GM19463 (cell line): ENCODE data around the gene SLC38A1.
A peak's percentile ranks its signal among the peaks of the same experiment; 100 is the strongest.

Experiments used
- ATAC-seq: cut with Tn5 transposase; IDR thresholded peaks from one replicate; pipeline ENCODE4 v1.9.1; 2021; ENCODE audit warnings: mild to moderate bottlenecking, moderate library complexity; ENCODE audit not compliant: unreplicated experiment

SLC38A1 gene

DNA sequence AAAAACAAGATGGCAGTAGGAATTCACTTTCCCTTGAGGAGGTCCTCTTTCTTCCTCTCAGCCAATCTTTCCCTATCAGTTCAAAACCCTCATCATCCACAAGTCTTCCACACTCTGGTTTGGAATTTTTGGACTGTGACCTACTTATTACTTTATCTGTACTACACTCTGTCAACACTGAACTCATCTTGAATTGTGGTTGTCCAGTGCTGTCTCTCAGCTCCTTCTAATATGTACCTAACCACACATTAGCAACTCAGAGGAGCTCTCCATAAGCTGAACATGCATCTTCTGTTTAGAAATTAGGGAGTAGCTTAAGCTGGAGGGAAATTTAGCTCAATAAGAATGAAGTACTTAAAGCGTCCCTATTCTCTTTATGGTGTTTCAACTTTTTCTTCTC lies 34.8 kb downstream of the SLC38A1 start:
- ATAC-seq = no peak

DNA sequence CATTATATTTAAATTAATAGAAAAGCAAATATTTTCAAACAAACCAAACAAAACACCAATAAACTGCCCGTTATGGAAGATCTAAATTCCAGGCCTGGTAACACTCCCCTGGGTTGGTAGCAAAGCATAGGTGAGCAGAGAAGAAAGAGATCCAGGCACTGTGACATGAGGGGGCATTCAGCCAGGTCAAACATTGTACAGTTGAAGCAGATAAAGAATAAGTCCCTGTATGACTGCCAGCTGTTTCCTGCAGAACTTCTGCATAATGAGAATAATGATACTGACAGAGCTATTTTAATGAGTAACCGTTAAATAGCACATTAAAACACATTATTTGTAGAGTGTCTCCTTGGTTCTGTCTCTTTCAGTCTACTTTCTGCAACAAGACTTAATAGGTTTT lies 35.4 kb downstream of the SLC38A1 start:
- no peak for ATAC-seq

DNA sequence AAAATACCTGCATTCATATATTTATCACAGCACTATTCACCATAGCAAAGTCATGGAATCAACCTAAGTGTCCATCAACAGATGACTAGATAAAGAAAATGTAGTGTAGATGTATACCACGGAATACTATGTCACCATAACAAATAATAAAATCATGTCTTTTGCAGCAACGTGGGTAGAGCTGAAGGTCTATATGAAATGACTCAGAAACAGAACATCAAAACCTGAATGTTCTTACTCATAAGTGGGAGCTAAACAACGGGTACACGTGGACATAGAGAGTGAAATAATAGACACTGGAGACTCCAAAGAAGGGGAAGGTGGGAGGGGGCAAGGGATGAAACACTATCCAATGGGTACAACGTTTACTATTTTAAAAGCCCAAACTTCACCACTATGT lies 37.9 kb downstream of the SLC38A1 start:
- ATAC-seq = no peak

DNA sequence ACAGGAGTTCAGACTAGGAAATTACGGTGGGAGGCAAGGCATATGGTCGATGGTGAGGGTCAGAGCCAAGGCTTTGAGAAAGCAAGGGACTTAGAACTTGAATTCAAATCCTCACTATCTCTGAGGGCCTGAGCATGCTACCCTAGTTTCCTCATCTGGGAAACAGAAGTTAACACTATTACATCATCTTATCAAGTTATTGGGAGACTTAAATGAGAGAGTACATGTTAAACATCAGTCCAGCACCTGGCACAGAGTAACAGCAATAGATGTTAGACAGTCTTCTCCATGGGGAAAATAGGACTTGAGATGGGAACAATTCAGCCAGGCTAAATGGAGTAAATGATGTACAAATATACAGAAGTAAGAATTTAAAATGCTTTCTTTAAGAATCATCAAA lies 38.5 kb downstream of the SLC38A1 start:
- no peak for ATAC-seq

DNA sequence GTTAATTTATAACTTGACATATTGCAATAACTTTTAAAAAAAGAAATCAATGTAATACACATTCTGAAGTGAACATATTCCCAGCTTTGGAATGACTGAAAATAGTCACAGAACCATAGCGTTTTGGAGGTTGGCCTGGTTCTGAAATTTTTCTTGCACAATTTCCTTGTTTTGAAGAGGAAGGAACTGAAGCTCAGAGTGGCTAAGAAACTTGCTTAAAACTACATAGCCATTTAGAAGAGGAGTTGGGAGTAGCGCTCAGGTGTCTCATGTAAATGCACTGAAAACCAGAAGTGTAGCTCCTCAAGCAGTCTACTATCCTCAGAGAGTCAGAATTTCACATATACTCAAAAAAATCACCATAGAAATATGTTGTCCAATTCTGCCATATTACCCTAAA lies 41.2 kb downstream of the SLC38A1 start:
- no peak for ATAC-seq

DNA sequence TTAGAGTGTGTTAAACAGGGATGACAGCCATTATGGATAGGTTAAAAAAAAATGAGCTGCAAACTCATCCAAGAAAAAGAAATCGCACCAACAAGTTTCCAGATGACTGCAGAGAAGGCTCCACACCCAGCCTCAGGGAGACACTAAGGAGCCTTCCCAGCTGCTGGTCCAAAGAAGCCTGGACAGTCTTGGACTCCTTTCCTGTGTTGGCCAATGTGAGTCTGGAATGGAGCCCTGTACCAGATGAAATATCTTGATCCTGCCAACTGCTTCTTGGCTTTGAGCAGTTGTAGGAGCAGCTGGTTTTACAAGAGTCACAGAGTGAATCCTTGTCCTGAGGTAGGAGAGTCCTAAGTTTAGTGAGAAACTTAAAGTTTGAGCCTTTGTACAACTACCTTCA lies 44.5 kb downstream of the SLC38A1 start:
- ATAC-seq = no peak

DNA sequence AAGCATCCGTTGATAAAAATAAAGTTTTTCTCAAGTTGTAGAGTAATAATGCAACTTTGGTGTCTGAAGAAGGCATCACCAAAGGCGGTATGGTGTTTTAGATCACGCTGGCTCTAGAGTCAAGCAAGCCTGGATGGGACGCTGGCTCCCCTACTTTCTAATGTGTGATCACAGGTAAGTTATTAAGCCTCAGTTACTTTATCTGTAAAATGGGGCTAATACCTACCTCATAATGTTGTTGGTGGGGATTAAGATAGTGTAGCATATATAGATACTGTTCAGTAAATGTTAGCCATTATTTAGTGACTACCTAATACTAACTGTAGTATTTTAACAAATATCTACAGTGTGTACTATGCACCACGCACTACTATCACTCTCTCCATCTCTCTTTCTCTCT lies 45.8 kb downstream of the SLC38A1 start:
- ATAC-seq = no peak

DNA sequence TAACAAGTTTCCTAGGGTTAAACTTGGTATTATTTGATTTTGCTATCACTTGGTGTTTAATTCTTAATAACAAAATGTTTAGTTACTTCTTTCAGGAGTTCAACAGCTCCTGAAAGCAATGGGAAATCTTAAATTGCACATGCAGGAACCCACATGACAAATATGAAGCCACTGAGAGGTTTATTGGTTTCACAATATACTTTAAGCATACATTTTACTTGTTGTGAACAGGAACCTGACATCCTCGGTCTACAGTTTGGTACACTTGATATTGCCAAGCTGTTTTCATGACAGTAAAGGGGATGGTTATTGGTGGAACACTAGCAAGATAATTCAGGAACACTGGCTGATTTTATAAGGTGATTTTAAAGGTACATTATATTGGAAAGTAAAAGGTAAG lies 46.2 kb downstream of the SLC38A1 start:
- no peak for ATAC-seq

DNA sequence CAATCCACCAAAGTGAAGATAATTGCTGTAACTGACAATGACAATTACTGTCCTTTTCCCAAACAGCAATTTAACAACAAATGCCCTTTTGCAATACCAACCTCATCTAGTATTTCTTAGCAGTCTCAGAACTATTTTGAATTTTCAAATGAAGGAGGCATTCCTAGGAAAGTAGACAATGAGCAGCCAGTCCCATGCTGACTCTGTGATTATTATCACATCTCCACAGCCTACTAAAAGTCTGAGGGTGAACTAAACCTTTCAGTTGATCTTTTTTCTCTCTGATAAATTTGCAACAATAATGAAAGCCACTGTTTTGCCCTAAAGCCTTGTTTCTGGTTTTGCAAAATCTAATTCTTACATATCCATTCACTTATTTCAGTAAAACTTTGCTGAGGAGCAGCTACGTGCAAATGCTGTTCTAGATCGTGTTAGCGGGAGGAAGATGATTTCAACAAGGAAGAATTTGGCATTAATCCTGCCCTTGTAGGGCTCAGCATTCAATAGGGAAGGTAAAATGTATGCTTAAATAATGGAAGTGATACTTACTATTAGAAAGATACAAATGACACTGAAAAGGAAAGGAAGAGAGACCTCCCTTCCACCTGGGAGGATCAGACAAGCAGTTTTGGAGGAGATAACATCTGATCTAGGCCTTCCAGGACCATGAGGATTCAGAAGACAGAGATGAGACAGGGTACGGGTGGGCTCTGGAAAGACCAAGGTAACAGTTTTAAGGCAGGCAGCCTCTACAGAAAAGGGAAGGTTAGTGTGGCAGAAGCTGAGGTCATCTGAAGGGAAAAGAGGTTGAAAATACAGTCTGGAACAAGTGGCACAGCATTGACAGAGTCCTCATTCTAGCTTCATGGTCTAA lies 47.4 kb downstream of the SLC38A1 start:
- no peak for ATAC-seq

DNA sequence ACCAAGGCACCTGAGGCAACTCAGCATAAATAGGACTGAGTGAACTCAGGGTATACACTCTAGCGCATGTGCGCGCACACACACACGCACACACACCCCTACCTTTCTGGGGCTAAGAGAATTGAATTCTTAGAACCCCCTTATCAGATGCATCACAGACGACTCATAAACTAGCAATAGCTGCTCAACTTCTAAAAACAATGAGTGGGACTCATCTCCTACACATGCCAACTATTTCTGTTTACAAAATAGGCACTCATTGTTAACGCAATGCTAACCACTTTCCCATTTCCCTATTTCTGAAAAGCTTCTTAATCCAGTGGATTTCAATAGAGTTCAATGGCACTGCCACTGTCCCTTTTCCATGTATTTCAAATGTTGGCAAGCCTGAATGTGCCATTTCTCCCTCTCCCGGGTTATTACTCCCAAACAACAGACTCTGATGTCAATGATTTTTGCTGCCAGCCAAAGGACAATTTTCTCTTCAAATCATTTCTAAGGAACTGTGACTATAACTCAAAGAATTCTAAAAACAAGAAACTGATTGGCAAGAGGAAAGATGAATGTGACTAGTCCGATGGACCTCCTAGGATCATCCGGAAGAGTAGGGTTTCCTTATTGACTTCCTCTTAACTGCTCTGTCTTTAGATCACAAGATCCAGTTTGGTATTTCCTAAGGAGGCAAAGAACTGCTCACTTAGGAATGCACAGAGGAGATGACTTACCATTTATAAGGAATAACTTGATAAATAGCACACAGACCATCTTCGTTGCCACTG lies 48.8 kb downstream of the SLC38A1 start:
- ATAC-seq = no peak

DNA sequence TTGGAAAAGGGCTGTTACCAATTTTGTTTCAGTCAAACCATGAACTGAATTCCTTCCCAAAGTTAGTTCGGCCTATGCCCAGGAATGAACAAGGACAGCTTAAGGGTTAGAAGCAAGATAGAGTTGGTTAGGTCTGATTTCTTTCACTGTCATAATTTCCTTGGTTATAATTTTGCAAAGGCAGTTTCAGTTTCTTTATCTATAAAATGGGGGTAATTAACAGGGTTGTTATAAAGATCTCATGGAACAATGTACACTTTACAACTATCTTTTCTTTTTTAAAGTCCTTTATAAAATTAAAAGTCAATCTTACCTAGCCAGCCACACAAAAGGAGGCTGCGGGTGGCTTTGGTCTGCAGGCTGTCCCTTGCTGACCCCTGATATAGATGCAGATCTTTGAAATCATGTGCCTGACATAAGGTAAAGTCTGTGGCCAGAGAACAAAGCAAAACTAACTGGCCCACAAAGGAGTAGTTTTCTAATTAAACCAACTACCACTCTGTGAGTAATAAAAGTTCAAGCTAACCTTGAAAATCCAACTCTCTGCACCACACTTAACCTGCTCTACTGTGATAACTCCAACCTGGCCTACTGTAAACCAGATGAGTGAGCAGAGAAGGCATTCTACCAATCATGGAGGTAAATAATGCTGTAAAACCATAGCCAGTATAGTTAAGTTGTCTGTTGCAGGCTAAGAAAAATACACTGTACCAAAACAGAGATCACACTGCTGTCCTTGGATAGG lies 49.5 kb downstream of the SLC38A1 start:
- no peak for ATAC-seq

DNA sequence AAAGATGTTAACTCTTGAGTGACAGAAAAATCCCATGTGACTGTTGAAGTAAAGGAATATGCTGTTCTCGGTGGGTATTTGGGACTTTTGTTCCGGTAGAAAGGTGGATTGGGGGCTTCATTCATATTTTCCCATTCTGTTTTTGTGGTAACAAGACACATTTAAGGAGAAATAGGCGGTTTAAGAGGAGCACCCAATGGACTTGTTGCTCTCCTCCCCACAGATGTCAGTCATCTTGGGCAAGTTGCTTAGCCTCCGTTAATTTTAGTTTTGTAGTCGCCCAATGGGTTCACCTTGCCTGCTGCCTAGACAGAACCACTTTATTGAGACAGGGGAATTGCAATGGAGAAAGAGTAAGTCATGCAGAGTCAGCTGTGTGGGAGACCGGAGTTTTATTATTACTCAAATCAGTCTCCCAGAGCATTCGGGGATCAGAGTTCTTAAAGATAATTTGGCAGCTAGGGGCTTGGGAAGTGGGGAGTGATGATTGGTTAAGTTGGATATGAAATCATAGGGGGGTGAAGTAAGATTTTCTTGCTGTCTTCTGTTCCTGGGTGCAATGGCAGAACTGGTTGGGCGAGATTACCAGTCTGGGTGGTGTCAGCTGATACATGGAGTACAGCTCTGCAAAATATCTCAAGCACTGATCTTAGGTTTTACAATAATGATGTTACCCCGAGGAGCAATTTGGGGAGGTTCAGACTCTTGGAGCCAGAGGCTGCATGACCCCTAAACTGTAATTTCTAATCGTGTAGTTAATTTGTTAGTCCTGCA lies 50.3 kb downstream of the SLC38A1 start:
- no peak for ATAC-seq

DNA sequence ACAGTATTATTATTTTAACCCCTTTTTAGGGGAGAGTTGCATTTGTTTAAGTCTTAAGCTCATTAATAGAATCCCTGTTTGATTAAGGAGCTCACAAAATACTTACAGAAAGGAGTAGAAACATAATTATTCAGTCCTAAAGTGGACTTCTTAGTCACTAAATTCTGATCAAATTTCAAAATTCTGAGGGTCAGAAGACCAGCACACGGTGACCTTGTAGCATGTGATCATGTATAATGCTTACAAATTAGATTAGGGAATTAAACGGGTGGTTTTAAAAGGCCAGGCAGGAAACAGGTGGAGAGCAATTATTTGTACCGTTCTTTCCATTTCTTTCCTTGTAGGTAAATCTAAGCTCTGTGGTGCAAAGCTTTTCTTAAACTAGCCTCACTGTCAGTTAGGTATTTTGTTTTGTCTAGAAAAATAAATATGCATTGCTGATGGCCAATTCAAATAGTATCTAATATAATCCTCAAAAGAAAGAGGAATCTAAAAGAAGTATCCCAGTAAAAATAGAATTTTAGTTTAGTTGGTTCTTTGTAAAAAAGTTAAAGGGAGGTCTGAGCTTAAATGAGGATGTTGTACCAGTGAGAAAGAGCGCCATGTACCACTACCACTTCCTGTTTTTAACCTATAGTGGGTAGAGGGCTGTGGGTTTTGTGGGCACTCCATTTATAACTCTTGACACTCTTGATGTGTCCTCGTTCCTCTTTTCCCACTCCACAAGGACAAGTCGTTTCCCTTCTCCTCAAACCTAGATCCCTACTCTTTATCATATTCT lies 51.1 kb downstream of the SLC38A1 start:
- peak; percentile 53 for ATAC-seq

DNA sequence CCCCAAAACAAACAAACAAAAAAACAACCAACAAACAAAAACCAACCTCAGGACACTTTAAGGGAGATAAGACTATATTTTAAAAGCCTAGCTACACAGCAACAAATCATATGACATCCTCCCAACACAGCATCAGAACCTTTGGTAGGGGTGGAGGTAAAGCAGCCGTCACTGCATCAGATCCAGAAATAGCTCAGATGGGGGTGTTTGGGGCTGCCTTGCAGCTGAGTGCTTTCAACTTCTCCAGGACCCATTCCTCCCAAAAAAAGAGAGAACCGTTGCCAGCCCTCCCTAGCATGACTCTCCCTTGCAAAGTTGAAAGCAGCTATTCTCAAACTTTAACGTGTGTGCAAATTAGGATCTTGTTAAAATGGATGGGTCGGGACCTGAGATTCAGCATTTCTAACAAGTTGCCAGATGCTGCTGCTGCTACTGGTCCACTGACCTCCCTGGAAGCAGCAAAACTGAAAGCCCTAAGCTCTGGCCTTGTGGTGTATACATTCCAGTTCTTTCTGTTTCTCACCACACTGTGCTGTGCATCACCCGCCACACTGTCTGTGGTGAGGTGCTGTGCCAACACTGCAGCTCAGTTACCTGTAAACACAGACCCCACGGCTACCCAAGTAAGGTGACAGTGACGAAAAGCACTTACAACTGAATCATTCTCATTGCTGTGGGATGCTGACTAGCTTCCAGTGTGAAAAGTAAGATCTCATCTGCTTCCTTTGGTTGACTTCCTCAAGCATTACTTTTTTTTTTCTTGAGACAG lies 54.0 kb downstream of the SLC38A1 start:
- ATAC-seq = peak; percentile 60

DNA sequence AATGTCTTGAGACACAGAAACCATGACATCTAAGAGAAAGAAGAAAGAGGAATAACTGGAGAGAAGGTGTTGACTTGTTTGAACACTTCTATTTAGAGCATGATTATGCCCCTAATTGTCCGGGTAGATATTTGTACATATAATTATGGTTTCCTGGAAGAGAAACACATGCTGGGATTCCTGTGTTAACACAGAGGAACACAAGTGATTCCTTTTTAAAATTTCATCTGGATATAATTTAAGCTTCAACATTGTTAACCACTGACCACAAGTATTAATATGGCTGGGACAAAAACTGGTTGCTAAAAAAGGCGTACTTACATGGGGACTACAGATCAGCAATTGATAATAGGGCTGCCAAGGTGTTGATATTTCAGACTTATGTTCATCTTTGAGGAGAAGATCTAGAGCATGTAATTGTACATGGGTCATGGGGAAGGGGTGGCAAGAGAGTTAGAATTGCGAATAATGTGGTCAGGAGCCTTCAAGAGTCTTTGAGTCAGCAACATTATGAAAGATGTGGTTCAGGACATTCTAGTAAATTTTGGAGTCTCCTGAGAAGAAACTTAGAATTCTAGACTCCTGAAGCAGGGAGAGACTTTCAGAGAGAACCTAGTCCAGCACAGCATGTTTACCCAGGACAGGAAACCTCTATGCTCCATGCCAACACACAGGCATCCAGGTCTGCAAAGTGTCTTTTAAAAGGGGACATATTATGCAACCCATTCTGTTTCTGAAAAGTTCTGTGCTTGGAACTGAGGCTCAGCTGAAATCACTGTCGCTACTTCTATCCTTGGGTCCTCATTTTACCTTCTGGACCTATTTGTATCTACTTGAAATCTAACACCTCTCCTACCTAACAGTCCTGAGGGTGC lies 56.5 kb downstream of the SLC38A1 start:
- no peak for ATAC-seq

DNA sequence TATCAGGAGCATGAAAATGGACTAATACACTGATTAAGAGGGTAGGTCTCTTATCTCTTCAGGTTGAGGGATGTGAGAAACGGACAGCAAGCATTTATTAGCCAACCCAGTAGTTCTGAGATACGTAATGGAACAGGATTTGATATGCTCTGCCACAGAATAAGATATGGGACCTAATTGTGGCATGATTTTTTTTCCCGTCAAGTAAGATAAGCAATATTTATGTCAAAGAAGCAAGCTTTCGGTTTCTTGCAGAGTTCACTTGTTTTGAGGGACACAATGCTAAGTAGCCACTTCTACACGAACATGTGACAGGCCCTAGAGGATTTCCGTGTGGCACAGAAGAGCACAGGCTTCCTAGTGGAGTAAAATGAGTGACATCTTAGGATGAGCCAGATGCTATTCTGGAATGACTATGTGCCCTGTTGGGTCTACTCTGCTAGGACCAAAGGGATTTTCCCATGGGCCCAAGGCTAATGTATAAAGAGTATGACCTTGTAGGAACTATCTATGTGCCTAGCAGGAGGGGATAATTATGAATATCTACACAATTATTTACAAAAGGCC lies 57.9 kb downstream of the SLC38A1 start:
- no peak for ATAC-seq

DNA sequence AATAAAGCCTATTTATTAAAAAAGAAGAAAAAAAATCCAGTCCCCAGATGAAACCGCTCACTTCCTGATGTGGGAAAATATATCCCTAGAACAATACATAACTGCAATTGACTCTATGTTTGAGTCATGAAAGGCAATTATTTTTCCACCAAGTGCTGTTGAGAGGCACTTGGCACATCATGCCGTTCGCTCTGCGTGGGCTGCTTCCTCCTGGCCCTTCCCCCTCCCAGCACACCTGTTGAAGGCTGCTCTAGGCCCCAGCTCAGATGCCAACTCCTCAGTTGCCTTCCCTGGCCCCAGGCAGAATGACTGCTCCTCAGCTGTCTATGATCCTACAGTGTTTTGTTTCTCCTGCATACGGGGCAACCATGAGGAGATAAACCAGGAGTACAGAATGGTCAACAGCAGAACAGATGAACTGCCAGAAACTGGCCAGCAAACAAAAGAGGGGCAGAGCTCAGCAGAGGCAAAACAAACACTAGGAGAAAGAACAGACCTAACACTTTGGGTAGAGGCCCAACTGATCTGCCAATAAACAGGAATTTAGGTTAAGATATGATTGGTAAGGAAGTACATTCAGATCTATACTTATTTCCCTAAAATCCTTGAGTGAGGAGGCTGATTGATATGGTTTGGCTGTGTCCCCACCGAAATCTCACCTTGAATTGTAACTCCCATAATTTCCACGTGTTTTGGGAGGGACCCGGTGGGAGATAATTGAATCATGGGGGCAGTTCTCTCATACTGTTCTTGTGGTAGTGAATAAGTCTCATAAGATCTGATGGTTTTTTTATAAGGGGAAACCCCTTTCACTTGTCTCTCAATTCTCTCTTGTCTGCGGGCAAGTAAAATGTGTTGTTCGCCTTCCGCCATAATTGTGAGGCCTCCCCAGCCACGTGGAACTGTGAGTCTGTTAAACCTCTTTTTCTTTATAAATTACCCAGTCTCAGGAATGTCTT lies 58.6 kb downstream of the SLC38A1 start:
- ATAC-seq = peak; percentile 73
